Activated CD4-positive, alpha-beta T cell treated with anti-CD3 and anti-CD28 coated beads, Interleukin-10, Interleukin-2, amounts not matched to agents 100 ng/mL and 50 ng/mL, durations not matched to agents 16 hours and 8 hours (primary cell): ENCODE data around the gene FAM120B.
A peak's percentile ranks its signal among the peaks of the same experiment; 100 is the strongest.
"Not testable (repeated sequence)": the region's sequence is repeated elsewhere in the genome, so short reads cannot be mapped to it uniquely, and the experiment has no call there.

Experiments
- DNase-seq: peaks from one replicate; pipeline ENCODE4 v3.0.0-alpha.2; 2020

The FAM120B gene

DNA sequence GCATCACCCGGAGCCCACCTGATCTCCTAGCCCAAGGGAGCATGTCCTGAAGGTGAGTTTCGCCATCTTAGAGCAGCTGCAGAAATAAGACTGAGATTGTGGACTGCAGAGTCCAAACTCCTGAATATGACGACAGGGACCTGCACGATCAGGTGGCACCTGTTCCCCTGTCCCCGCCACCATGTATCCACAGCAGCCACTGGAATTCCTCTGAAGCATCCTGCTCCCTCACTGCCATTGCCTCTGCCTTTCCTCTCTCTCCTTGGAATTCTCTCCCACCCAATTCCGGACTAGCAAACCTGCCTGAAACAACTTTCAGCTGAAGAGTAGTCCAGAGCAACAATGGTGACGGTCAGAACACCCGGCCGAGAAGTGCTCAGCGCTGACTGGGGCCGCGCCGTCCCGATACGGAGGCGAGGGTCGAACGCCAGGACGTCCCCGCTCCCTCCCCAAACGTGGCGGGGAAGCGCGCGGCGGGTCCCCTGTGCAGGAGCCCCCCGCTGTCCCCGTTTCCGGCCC, 694 bp upstream of the FAM120B start:
- no peak for DNase-seq

- no peak for DNase-seq
Observed at GRCh38 chr6:170307080-170307545, 555 bp downstream of the FAM120B start.

DNA sequence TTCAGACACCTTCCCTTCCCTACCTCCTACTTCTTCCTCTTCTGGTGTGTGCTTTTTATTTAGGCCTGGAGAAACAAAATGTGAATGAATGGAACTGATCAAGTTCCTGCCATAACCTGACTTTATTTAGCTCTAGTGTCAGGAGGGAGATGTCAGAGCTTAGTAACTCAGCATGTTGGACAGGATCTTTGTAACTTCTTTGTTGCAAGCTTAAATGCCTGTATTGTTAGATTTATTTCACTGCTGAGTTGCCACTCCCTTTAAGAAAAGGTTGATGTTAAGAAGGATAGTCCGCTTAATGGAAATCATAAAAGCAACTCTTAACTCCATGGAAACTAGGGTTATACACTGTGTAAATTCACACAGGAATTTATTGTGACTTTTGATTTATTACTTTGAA, 2.2 kb downstream of the FAM120B start:
- no peak for DNase-seq

GRCh38 chr6:170311696-170312095, 5.1 kb downstream of the FAM120B start:
- DNase-seq = no peak

DNA sequence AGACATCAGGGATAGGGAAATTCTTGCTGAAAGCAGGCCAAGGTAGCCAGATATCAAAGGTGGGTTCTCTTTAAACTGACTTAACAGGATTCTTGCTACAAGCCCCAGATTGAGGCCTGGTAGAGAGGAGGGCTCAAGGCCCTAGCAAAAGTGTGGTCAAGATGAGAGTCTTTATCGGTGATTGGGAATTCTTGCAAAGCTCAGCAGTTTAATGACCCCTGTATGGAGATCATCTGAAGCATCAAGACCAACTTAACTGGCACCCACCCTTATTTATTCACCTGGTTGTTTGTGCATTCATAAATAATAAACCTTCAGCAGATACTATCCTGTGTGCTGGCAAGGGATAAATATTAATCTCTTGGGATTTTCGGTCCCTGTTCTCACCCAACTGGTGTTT, 6.3 kb downstream of the FAM120B start:
- no peak for DNase-seq

DNA sequence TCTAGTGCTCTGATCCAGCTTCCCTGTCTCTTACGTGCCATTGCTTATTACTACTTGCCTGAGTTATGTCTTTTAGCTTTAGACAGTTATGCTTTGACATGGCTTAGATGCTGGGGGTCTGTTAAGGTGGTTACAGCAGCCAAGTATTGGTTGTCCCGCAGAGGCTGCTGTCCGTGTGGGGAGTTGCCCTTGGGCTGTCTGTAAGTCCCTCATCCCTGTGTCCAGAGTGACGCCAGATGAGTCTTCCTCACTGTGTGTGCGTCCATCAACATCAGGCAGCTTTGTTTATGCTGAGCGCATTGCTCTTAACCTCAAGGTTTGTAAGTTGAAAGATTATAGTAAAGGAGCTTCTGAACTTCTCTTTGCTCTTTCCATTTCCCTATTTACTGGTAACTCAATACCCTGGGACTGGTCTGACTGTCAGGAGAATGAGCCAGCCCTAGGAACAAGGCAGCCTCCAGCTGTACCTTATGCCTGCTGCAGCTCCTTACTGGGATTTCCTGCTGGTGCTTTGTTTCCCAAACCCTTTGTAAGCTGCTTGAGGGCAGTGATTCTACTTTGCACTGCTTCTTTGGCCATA, 7.2 kb downstream of the FAM120B start:
- DNase-seq = no peak

DNA sequence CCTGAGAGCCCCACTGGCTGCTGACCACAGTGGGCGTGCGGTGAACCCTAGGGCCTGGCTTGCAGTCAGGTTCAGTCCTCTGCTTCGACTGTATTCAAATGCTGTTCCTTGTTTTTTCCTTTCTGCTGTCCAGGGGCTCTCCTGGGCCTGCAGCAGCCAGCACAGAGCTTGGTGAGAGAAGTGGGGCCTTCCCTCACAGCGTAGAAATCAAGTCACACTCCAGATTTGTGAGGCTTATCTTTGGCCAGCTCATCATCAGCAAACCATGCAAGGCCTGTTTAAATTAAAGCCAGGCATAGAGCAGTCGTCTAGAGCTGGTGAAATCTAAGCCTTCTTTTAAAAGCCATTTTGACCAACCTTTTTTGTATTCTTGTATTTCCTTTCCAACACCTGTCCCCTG, 8.4 kb downstream of the FAM120B start:
- DNase-seq = no peak

DNA sequence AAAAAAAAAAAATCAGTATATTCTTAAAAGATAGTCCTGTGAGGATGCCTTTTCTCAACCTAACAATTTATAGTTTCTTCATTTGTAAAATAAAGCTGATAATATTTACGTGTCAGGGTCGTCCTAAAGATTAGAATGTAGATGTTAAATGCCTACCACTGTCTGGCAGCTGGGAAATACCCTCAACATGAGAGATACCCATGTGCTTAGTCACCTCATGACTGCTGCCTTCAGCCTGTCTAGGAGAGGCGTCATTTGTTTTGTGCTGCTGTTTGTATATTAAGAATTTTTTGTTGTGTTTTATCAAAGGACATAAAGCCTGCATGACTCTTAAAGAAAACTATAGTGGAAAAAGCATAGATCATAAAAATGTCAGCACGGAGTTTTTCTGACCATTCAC, 9.5 kb downstream of the FAM120B start:
- peak; percentile 26 for DNase-seq

- DNase-seq = no peak
Observed at GRCh38 chr6:170317076-170317475, 10.5 kb downstream of the FAM120B start.

DNA sequence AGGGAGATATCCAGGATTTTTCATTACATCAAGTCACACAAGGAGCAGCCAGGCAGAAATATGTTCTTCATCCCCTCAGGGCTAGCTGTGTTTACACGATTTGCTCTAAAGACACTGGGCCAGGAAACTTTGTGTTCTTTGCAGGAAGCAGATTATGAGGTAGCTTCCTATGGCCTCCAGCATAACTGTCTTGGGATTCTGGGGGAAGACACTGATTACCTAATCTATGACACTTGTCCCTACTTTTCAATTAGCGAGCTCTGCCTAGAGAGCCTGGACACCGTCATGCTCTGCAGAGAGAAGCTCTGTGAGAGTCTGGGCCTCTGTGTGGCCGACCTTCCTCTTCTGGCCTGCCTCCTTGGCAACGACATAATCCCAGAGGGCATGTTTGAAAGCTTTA, 11.2 kb downstream of the FAM120B start:
- DNase-seq = no peak

DNA sequence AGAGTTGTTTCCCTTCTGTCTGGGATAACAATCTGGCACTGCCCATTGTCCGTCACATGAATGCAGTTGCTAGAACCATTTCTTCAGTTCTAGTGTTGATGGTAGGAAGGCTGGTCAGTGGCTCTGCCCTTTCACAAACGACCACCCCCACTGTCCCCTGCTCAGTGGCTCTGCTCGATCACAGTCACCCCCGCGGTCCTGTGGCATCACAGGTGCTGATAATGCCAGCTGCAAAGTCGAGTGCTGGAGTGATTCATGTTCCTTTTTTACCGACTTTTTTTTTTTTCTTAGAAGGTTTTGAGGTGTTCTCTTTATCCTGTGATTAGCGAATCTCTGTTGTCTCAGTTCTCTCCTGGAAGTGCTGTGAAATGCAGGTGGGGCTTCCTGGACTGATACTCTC, 22.8 kb downstream of the FAM120B start:
- no peak for DNase-seq

- not testable (repeated sequence) for DNase-seq
Observed at GRCh38 chr6:170335199-170335598, 28.6 kb downstream of the FAM120B start.

GRCh38 chr6:170344631-170345576, 38.3 kb downstream of the FAM120B start:
- DNase-seq = peak; percentile 67

DNA sequence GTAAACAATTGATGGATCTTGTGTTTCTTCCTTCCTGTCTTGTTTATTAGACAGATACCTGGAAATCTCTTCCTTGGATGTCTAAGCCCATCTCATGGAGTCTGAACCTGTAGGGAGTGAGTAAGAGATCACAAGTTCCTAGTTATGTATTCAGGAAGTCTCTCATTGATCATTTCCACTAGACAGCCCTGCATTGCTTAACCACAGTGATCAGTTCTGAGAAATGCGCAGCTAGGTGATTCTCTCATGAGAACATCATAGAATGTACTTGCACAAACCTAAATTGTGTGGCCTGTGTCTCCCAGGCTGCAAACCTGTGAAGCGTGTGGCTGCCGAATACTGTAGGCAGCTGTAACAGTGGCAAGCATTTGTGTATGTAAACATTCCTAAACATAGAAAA, 39.1 kb downstream of the FAM120B start:
- DNase-seq = peak; percentile 83

- peak; percentile 60 for DNase-seq
Observed at GRCh38 chr6:170346649-170347048, 40.1 kb downstream of the FAM120B start.

DNA sequence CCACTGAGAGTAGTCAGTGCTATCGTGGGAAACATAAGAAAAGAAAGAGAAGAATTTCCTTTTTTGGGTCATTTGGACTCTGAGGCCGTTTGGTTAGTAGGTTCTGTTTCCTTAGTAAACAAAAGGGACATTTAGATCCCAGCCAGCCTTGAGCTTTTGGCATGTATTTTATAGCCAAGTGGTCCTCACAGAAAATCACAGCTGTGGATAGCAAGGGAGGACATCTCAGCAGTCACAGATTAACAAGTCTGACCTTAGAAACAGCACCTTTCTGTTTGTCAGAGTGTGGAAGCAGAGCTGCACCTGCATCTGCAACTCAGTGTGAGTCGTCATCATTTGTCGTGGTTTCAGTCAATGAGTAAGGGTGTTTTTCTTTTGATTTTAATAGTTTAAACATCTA, 40.5 kb downstream of the FAM120B start:
- peak; percentile 58 for DNase-seq

DNA sequence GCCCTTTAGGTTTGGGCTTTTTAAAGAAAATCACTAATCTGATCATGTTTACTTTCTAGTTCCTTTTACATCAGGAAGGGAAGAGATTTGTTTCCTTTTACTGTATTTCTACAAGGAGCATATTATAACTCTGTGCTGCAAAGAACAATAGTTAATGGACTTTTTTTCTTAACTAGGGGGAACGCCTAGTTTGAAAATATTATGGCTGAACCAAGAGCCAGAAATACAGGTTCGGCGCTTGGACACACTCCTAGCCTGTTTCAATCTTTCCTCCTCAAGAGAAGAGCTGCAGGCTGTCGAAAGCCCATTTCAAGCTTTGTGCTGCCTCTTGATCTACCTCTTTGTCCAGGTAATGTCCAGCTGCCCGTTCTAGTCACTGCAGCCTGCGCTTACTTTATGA, 41.4 kb downstream of the FAM120B start:
- no peak for DNase-seq

DNA sequence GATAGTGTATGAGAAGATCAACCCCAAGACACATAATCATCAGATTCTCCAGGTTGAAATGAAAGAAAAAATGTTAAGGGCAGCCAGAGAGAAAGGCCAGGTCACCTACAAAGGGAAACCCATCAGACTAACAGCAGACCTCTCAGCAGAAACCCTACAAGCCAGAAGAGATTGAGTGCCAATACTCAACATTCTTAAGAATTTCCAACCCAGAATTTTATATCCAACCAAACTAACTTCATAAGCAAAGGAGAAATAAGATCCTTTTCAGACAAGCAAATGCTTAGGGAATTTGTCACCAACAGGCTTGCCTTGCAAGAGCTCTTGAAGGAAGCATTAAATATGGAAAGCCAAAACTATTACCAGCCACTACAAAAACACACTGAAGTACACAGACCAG, 44.9 kb downstream of the FAM120B start:
- not testable (repeated sequence) for DNase-seq

DNA sequence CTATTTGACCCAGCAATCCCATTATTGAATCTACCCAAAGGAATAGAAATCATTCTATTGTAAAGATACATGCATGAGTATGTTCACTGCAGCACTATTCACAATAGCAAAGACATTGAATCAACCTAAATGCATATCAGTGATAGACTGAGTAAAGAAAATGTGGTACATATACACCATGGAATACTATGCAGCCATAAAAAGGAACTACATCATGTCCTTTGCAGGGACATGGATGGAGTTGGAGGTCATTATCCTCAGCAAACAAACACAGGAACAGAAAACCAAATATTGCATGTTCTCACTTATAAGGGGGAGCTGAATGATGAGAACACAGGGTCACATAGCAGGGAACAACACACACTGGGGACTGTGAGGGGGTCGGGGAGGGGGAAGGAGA, 48.6 kb downstream of the FAM120B start:
- not testable (repeated sequence) for DNase-seq

- DNase-seq = no peak
Observed at GRCh38 chr6:170355661-170356060, 49.1 kb downstream of the FAM120B start.

DNA sequence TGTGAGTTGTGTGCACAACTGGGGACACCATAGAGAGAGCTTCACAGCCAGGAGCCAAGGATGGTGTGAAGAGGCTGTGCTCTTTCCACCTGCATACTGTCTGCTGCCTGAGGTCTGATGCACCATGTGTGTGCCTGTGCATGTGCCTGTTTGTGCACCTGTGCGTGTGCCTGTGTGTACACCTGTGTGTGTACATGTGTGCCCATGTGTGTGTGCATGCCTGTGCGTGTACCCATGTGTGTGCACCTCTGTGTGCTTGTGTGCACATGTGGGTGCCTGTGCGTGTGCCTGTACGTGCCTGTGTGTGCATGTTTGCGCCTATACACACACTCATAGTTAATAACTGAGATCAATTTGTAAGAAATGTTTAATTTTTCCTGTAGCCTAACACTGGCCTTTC, 51.3 kb downstream of the FAM120B start:
- no peak for DNase-seq

DNA sequence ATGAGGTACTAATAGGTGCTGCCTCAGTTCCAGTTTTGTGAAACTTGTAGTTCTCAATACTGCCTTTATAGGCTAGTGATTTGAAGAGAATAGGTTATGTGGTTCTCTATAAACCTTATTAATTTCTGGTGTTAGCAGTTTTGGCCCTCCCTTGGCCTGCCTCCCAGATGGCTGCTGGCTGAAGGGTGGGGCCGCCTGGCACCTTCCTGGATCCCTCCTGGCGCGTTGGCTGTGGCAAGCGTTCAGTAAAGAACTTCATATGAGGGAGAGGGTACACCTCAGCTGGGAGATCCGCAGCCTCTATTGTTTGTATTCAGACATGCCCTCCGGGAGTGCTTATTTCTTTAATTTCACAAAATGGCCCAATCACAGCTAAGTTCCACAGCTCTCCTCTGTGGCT, 51.9 kb downstream of the FAM120B start:
- DNase-seq = no peak

DNA sequence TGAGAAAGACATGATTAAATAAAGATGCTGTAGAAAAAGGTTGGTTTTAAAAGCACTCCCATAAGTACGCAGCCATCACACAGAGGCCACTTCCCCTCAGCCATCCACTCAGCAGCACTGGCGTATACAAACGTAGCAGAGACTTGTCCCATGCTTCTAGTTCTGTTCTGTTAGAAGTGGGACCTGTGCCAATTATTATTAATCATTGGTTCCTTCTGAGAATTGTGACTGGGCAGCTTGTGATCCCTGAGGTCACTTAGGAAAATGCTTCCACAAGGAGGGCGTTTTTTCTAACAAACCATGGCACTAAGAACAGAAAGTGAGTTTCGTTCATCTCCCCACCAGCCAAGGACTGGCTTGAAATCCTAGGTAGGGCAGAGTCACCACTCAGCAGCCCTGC, 53.9 kb downstream of the FAM120B start:
- no peak for DNase-seq

- DNase-seq = no peak
Observed at GRCh38 chr6:170361335-170361734, 54.8 kb downstream of the FAM120B start.
